SK-N-SH (cell line): ENCODE data around the gene CEP70. TPM values are rescaled to one million over a fixed set of nuclear protein-coding genes. Genes with fewer than 3 reads are reported as not detected.

Experiments used
- CTCF ChIA-PET: fragments of 300-600, 350-600 bp; formaldehyde crosslinking; extraction: SDS; loops from one replicate; lab custom pipeline; 2021; lab: Yijun Ruan, JAX
- POLR2A ChIA-PET: fragments of 350-600 bp; sonication (Branson Sonifier 250); formaldehyde crosslinking; extraction: SDS; loops from one replicate; lab custom pipeline; 2020; ENCODE audit warnings: antibody characterized with exemption, inconsistent platforms; lab: Yijun Ruan, JAX
- DNase-seq: peaks from one replicate; pipeline ENCODE4 v3.0.0; 2012
- H2AFZ ChIP-seq: fragments of 200-600 bp; sonication (generic); 2 replicates; pipeline ENCODE4 v1.8.1; 2016; ENCODE audit warnings: antibody characterized with exemption, mild to moderate bottlenecking, low read depth
- H3F3A ChIP-seq: fragments of 200-600 bp; sonication (generic); replicated peaks from 2 replicates; pipeline ENCODE3; 2016; ENCODE audit warnings: antibody characterized with exemption, mild to moderate bottlenecking; ENCODE audit not compliant: insufficient read depth
- H3K27ac ChIP-seq, 2 experiments: fragments of 200-500 bp in 1 of 2; fragments of 200-600 bp in 1 of 2; sonication (Bioruptor generic) in 1 of 2; sonication (generic), shearing (Covaris generic) in 1 of 2; 2 replicates each; pipeline versions ENCODE4 v1.5.1 to v1.6.1; 2014 to 2016; ENCODE audit warnings: low read depth in 2 of 2, inconsistent platforms in 1 of 2, low read length in 1 of 2, mild to moderate bottlenecking in 1 of 2, mixed read lengths in 1 of 2
- H3K27me3 ChIP-seq: fragments of 200-600 bp; sonication (generic), shearing (Covaris generic); 2 replicates; pipeline ENCODE4 v1.6.1; 2016; ENCODE audit warnings: mixed run types; ENCODE audit not compliant: insufficient read depth
- H3K36me3 ChIP-seq, 2 experiments: fragments of 200-500 bp in 1 of 2; fragments of 200-600 bp in 1 of 2; sonication (Bioruptor generic) in 1 of 2; sonication (generic) in 1 of 2; replicated peaks in 1 of 2; 2 replicates each; pipeline versions ENCODE3 to v1.5.1; 2014 to 2016; ENCODE audit warnings: low read length in 1 of 2, mild to moderate bottlenecking in 1 of 2; ENCODE audit not compliant: insufficient read depth in 2 of 2, control insufficient read depth in 1 of 2
- H3K4me1 ChIP-seq, 2 experiments: fragments of 200-500 bp in 1 of 2; fragments of 200-600 bp in 1 of 2; sonication (Bioruptor generic) in 1 of 2; sonication (generic), shearing (Covaris generic) in 1 of 2; 2 replicates each; pipeline versions ENCODE4 v1.5.1 to v1.6.1; 2014 to 2016; ENCODE audit warnings: low read depth in 1 of 2, low read length in 1 of 2, mixed run types in 1 of 2; ENCODE audit not compliant: insufficient read depth in 2 of 2, control insufficient read depth in 1 of 2
- H3K4me2 ChIP-seq: fragments of 200-600 bp; sonication (generic), shearing (Covaris generic); 2 replicates; pipeline ENCODE4 v1.6.1; 2017; ENCODE audit warnings: mixed run types
- H3K4me3 ChIP-seq, 2 experiments: fragments of 200-500 bp in 1 of 2; fragments of 200-600 bp in 1 of 2; sonication (Bioruptor generic) in 1 of 2; sonication (generic), shearing (Covaris generic) in 1 of 2; 2 replicates each; pipeline versions ENCODE4 v1.5.1 to v1.8.1; 2014 to 2016; ENCODE audit warnings: low read depth in 2 of 2, inconsistent platforms in 1 of 2, low read length in 1 of 2, mild to moderate bottlenecking in 1 of 2, mixed read lengths in 1 of 2, moderate library complexity in 1 of 2
- H3K79me2 ChIP-seq: fragments of 200-600 bp; sonication (generic); 2 replicates; pipeline ENCODE4 v1.8.1; 2017; ENCODE audit warnings: mild to moderate bottlenecking; ENCODE audit not compliant: insufficient read depth
- H3K9ac ChIP-seq: fragments of 200-600 bp; sonication (generic); 2 replicates; pipeline ENCODE4 v1.6.1; 2017; ENCODE audit warnings: mixed run types
- H3K9me2 ChIP-seq: fragments of 200-600 bp; sonication (generic); 2 replicates; pipeline ENCODE4 v1.6.1; 2017; ENCODE audit warnings: mixed run types
- H3K9me3 ChIP-seq: fragments of 200-600 bp; sonication (generic); 2 replicates; pipeline ENCODE4 v1.6.1; 2017; ENCODE audit warnings: mixed run types, mild to moderate bottlenecking, moderate library complexity
- H4K20me1 ChIP-seq: fragments of 200-600 bp; sonication (generic); 2 replicates; pipeline ENCODE4 v1.6.1; 2017; ENCODE audit warnings: mild to moderate bottlenecking, mixed run types; ENCODE audit not compliant: insufficient read depth
- ELF1 ChIP-seq: IDR thresholded peaks from 2 replicates; pipeline ENCODE4 v1.4.0; 2012
- EP300 ChIP-seq, 2 experiments: IDR thresholded peaks; 2 replicates each; pipeline versions ENCODE4 v1.4.0 to v1.6.1; 2012; ENCODE audit warnings: borderline replicate concordance in 1 of 2, low read depth in 1 of 2, low read length in 1 of 2
- GABPA ChIP-seq: IDR thresholded peaks from 2 replicates; pipeline ENCODE4 v1.4.0; 2012; ENCODE audit warnings: low read depth, mild to moderate bottlenecking
- GATA2 ChIP-seq: sonication (generic); formaldehyde crosslinking; IDR thresholded peaks from 2 replicates; pipeline ENCODE4 v1.5.0; 2020; ENCODE audit warnings: mild to moderate bottlenecking, missing genetic modification reagents
- JUND ChIP-seq: IDR thresholded peaks from 2 replicates; pipeline ENCODE4 v1.4.0; 2012
- MEF2A ChIP-seq: IDR thresholded peaks from 2 replicates; pipeline ENCODE4 v1.4.0; 2012; ENCODE audit warnings: low read depth, borderline replicate concordance
- NRF1 ChIP-seq: IDR thresholded peaks from 2 replicates; pipeline ENCODE4 v1.6.1; 2012; ENCODE audit warnings: low read depth, mild to moderate bottlenecking, low read length
- POLR2AphosphoS5 ChIP-seq: IDR thresholded peaks from 2 replicates; pipeline ENCODE4 v1.6.1; 2012; ENCODE audit warnings: low read depth, low read length
- RAD21 ChIP-seq: IDR thresholded peaks from 2 replicates; pipeline ENCODE4 v1.6.1; 2012; ENCODE audit warnings: mild to moderate bottlenecking, low read length
- TAF1 ChIP-seq: IDR thresholded peaks from 2 replicates; pipeline ENCODE4 v1.6.1; 2012; ENCODE audit warnings: low read depth, mild to moderate bottlenecking, low read length, moderate library complexity, borderline replicate concordance
- TCF12 ChIP-seq: IDR thresholded peaks from 2 replicates; pipeline ENCODE4 v1.4.0; 2012
- WGBS: methylation state at CpG from one replicate; pipeline ENCODE4 v1.1.6; 2017; ENCODE audit warnings: low lambda C conversion rate; 5-methylcytosine and 5-hydroxymethylcytosine counted together
- polyA plus RNA-seq, 3 experiments: library from polyadenylated mRNA; depleted of rRNA; stranded (reverse); fragments of >200 nt; gene quantifications; 2 replicates each; pipeline ENCODE4 v1.2.3, GENCODE V29; 2012
- TF ChIP-seq, protein P1 (sequence below): fragments of 150-350 bp; IDR thresholded peaks from 2 replicates; pipeline ENCODE4 v1.6.1; 2016; ENCODE audit warnings: mild to moderate bottlenecking, low read depth, low read length
- TF ChIP-seq, protein P2 (sequence below): IDR thresholded peaks from 2 replicates; pipeline ENCODE4 v1.4.0; 2012; ENCODE audit warnings: low read depth, borderline replicate concordance

Gene CEP70
- polyA plus RNA-seq, 1 of the 3 experiments (the other 2 are of a cell fraction): 3.7 TPM

DNA sequence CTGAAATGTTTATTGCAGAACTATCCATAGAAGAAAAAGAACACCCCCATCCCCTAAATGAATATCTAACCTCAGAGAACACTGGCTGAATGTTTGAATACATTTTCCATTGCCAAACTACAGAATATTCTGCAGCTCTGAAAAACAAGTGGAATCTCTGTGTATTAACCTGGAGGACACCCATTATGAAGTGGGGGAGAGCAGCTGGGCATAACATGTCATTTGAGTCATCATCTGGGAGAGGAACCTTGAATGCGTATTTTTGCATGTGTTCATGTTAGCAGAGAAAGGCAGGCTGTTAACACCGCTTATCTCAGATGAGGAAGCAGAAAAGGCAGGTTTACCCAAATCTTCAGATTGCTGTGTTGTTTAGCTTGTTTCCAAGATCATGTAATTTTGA, 128.1 kb downstream of the CEP70 start:
- ChIA-PET CTCF (interaction anchor here (0.8 to 2.5 kb wide), 6 partner anchors 13 to 469 kb away, joined by 3 to 10 read pairs (median 5); partner anchors contain the start of gene CEP70), POLR2A (no interaction called here)
- Histone ChIP-seq H3K9me3 (no peaks in the 10 kb centered on the region), H3K27ac (no peak overlapping the region), H4K20me1 (no peaks in the 10 kb centered on the region), H3K9ac (no peak overlapping the region), H3K4me2 (no peak overlapping the region), H3K36me3 (no peaks in the 10 kb centered on the region), H3K9me2 (no peaks in the 10 kb centered on the region), H3K79me2 (no peaks in the 10 kb centered on the region), H3K4me1 (peaks cover 0 to 5% of the 10 kb centered on the region in 2 experiments; a peak in 1 of 4 replicates), H3F3A (peaks cover 4% of the 10 kb centered on the region), H2AFZ (no peak overlapping the region), H3K27me3 (no peaks in the 10 kb centered on the region), H3K4me3 (no peak overlapping the region)
- WGBS: 92% methylated on average over 2 of the region's 2 CpGs
- TF ChIP-seq POLR2AphosphoS5: no peak
- TF ChIP-seq GABPA: no peak
- TF ChIP-seq TCF12: no peak
- no peak for TF ChIP-seq GATA2 (CRISPR knock-in tag)
- TF ChIP-seq ELF1: no peak
- no peak for TF ChIP-seq EP300 (IDR thresholded peaks at IDR 0.05; ENCODE audit: borderline replicate concordance in 1 of 2, low read depth in 1 of 2, low read length in 1 of 2)
- no peak for TF ChIP-seq TAF1
- TF ChIP-seq, protein P1, sequence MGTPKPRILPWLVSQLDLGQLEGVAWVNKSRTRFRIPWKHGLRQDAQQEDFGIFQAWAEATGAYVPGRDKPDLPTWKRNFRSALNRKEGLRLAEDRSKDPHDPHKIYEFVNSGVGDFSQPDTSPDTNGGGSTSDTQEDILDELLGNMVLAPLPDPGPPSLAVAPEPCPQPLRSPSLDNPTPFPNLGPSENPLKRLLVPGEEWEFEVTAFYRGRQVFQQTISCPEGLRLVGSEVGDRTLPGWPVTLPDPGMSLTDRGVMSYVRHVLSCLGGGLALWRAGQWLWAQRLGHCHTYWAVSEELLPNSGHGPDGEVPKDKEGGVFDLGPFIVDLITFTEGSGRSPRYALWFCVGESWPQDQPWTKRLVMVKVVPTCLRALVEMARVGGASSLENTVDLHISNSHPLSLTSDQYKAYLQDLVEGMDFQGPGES: no peak
- TF ChIP-seq NRF1: no peak
- TF ChIP-seq MEF2A: no peak
- DNase-seq: no peak

DNA sequence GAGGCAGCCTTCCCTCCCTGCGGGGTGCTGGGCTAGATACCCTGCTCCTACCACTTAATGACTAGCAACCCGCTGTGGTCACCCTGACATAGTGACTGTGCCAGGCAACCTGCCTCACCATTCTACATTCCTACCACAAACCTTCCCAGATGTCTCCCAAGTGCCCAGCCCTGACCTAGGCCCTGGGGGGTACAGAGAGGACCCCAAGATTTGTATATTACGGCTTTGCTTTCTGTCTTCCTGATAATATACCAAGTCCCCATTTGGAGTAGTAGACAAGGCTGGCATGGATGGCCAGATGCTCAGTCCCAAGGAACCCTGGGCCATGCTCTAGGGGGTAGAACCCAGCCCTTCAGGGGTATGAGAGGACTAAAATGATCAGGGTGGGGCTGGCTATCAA, 128.6 kb downstream of the CEP70 start:
- Histone ChIP-seq H3K27ac (no peak overlapping the region), H3F3A (peaks cover 4% of the 10 kb centered on the region), H4K20me1 (no peaks in the 10 kb centered on the region), H3K36me3 (no peaks in the 10 kb centered on the region), H3K9ac (no peak overlapping the region), H2AFZ (no peak overlapping the region), H3K9me3 (no peaks in the 10 kb centered on the region), H3K9me2 (no peaks in the 10 kb centered on the region), H3K27me3 (no peaks in the 10 kb centered on the region), H3K4me3 (no peak overlapping the region), H3K4me1 (peaks cover 0 to 5% of the 10 kb centered on the region in 2 experiments; a peak in 1 of 4 replicates), H3K4me2 (no peak overlapping the region), H3K79me2 (no peaks in the 10 kb centered on the region)
- 92% methylated on average over 2 of the region's 3 CpGs for WGBS
- ChIA-PET CTCF (interaction anchor here (0.8 to 2.5 kb wide), 7 partner anchors 14 to 469 kb away, joined by 3 to 10 read pairs (median 4); partner anchors contain the start of gene CEP70), POLR2A (no interaction called here)
- TF ChIP-seq RAD21 (no peak), JUND (no peak)
- TF ChIP-seq, protein P1: no peak
- TF ChIP-seq, protein P2, sequence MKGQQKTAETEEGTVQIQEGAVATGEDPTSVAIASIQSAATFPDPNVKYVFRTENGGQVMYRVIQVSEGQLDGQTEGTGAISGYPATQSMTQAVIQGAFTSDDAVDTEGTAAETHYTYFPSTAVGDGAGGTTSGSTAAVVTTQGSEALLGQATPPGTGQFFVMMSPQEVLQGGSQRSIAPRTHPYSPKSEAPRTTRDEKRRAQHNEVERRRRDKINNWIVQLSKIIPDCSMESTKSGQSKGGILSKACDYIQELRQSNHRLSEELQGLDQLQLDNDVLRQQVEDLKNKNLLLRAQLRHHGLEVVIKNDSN: no peak
- DNase-seq: no peak
